HG03039 (cell line): ENCODE results near the gene MAGI1.

Source experiments
- ATAC-seq: cut with Tn5 transposase; IDR thresholded peaks from one replicate; pipeline ENCODE4 v1.9.1; 2021; ENCODE audit warnings: mild to moderate bottlenecking, moderate library complexity; ENCODE audit not compliant: unreplicated experiment

The MAGI1 gene

DNA sequence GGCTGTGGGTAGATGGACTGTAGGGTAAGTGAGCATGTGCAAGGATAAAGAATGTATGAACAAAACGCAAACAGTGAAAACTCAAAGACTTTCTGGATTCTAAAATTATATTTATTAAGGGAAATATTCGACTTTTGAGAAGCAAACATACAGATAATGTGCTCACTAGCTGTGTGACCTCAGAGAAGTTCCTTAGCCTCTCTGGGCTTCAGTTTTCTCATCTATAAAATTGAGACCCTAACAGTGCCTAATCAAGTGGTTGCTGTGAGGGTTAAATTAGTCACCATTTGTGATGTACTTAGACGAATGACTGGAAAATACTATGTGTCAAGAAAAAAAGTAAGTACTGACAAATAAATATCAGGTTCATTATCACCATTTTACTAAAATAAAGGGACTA, 261.7 kb downstream of the MAGI1 start:
- ATAC-seq = no peak

DNA sequence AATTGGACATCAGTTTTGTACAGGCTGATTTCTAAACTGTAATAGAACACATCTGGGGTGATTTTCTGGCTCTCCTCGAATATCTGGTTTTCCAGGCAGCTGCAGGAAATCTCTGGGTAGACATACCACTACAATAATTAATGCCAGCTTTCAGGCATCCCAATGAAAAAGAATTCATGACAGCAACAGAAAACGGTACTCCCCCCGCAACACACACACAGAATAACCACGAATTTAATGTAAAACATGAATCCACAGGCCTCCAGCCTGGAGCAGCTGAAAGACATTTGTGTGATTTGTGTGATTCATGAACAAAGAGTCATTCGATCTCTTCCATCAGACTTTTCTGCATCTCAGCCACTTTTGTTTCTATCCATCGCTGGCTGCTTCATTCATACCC, 262.2 kb downstream of the MAGI1 start:
- ATAC-seq = no peak

DNA sequence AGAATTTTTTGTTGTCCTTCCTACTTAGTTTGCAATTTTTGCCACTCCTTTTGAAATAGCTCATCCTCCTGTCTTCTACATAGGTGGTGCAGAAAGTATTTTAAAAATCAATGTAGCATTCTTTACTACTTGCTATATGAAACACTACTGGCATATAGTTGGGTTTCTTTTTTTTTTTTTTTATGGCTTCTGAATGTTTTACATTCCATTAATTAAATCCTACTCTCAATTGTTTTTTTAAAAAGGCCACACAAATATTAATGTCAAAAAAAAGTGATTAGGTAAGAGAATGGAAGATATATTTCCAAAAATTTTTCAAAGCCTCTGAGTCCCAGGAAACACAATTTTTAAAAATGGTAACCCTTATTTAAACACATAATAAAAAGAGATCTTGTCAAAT, 262.6 kb downstream of the MAGI1 start:
- no peak for ATAC-seq

DNA sequence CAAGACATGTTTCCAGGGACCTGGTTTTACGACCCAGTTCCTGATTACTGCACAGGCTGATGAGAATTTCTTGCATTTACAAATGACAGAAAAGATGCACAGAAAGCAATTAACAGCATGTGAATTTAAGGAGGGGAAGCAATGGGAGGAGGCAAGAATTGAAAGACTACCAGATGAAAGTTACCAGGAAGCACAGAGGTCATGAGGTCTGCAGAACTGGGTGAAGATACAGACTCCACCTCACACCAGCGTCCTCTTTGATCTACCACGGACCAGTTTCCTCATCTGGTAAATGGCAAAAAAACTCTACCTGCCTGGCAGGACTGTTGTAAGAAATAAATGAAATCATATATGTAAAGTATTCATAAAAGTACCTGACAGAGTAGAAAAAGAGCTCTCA, 266.0 kb downstream of the MAGI1 start:
- no peak for ATAC-seq

DNA sequence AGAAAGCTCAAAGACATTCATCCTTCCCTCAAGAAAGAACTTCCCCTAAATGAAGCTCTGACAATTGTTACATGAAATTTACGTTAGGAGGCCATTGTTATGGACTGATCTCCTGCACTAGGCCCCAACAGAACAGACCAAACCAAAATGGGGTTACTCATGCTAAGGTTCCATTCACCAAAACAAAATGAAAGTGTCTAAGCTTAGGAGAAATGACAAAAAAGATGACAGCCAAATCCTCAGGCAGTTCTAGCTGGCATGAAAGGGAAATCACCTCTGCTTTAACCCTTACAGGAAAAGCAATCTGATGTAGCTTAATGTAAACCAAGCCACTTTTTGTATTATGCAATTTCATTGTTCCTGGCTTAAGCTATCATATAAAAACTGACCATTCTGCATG, 271.2 kb downstream of the MAGI1 start:
- no peak for ATAC-seq

DNA sequence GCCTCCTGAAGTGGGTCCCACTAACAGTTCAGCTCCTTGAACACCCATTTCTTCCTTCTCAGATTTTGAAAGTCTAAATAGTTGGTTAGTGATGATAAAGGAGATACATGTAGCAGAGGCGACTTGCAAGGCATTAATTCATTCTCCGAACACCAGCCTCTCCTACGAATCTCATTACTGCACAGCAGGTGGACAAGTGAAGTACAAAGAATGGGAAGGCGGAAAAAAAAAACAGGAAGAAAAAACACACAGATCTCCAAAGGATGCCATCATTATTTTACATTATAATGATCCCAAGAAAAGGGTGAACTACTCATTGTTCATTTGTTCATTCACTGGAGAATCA, 276.5 kb downstream of the MAGI1 start:
- no peak for ATAC-seq

DNA sequence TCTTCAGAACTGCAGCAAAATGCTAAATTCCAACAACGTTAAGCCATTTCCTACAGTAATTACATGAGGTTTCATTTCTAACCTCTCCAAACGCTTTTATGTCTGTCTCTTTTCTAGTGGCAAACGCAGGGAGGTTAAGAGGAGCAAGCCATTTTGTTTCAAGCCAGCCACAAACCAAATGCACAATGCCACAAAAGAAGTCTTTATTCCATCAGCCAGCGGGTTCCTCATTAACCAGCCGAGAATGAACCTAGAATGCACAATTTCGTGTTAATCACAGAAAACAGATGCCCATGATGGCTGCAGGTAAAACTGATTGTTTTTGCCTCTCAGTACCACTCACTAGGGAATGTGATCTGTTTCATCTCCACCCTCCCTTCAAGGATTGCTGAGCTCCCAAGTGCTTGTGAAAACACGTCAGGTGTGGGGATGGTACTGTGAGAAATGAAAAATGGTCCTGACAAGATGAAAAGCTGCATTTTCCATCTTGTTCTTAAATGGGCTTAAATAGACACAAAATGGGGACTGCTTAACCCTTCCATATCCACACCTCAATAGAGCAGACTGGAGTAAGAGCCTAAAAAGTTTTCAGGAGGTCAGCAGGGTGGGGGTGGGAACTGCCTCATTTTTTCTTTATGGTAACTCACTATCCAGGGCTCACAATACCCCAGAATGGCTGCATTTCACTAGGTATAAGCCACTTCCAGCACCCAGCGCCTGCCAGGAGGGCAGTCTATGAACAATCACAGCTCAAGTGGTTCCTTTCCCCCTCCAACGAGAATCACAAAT, 277.1 kb downstream of the MAGI1 start:
- ATAC-seq = no peak

DNA sequence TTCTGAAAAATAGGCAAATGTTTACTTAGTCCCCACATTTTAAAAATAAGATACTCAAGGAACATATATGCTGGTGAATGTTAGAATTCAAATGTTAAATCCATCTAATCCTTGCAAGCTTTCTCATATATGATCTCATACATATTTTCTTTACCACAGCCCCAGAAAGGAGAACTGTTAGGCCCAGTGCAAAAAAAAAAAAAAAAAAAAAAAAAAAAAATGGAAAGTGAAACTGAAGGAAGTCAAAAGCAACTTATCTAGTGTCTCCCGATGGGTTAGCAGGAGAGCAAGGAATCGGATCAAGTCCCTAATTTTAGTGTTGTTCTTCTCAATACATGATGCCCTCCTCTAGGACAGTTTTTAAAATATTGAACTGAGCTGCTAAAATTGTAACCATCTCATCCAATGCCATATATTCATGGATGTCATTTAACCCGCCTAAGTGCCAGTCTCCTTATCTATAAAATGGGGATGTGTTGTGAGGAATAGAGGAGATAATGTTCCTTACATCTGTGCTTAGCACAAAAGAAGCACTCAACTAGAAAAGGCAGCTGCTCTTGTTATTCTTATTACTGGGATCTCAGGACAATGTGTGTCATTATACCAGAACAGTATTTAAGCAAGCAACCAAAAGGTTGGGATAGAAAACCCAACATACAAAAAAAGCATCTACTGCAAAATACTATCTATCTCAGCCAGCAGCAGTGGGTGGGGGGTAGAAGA, 279.7 kb downstream of the MAGI1 start:
- no peak for ATAC-seq

DNA sequence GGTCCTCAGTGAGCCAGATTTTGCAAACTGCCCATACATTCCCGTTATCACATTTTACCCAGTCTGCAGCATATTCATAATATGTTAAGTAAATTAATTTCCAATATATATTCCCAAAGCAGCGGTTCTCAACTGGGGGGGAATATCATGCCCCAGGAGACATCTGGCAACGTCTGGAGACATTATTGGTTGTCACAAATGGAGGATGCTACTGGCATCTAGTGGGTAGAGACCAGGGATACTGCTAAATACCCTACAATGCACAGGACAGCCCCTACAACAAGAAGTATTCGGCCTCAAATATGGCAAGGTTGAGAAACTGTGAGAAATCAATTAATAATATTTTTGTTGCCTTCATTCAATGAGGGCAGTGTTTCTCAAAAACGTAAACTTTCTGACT, 280.3 kb downstream of the MAGI1 start:
- no peak for ATAC-seq

DNA sequence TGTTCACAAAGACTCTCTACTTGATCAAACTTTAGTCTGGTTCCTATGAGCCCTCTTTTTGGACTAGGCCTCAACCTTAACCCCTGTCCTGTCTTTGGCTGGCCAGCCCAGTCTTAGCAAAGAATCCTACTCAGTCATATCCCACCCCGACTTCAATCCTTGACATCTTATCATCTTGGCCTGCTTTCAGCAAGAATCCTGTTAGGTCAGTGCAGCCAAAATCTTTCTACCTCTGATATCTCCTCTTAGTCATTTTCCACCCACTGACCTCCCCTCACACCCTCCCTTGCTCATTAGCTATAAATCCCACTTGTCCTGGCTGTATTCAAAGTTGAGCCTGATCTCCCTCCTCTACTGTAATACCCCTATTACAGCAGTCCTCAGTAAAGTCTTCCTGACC, 286.1 kb downstream of the MAGI1 start:
- ATAC-seq = no peak

DNA sequence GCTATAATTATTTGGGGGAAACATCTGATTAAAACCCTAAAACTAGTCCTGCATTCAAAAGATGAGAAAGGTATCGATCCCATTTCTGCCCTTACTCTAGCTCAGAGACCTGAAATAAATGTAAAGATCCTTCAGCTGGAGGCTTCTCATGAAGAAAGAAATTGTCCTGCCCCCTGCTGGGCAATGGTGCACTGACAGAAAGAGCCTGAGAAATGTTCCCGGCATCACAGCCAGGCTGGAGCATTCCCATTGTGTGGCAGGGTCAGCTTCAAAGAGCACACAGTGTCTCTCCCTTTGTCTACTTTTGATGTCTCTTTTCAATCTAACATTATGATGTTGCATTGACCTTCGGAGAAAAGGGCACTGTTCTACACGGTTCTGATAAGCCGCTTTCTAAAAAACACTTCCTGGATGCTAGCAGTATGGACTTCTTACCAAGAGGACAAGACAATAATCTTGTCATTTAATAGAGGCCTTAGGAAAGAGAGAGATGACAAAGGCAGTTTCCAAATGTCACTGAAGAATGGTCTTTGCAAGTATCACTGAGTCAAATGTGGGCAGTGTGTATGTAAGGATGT, 287.5 kb downstream of the MAGI1 start:
- ATAC-seq = no peak

DNA sequence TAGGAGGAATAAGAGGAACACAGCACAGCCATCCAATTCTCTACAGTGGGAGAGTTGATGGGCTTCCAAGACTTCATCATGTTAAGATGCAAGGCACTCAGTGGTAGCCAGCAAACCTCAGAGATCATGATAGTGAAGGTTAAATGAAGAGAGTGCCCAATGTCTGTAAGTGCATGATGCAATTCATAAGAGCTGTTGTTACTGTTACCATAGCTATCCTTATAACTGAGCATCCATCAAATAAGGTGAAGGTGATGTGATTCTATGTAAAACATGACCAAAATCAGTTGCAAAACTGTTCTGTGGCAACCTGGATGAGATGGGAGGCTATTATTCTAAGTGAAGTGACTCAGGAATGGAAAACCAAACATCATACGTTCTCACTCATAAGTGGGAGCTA, 289.7 kb downstream of the MAGI1 start:
- no peak for ATAC-seq

DNA sequence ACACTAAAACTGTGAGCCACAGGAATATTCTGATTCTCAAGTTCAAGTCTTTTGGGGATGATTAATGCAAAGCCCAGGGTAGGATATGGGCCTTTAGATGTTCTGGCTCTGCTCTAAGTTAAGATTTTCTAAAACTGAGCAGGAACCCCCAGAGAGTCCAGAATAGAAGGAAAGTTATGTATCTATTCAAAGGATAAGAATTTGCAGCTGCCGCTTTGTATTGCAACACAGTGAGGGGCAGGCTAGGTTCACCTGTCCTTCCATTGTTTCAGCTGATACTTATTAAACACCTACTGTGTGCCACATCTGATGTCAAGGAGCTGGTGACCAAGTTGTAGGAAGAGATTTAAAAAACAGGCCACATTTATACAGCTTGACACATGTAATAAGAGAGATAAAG, 290.4 kb downstream of the MAGI1 start:
- no peak for ATAC-seq

DNA sequence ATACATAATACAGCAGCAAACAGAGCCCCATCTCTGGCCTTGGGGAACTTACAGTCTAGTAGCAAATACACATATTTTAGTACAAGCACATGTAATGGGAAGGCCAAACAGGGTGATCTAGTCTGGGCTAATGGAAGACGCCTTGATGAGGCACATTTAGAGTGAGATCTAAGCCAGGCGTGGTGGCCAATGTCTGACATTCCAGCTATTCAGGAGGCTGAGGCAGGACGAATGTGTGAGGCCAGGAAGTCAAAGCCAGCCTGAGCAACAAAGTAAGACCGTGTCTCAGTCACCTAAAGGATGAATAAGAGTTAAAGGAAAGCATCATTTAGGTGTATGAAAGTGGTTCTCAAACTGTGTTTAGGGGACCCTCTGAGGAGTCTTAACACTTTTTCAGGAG, 291.9 kb downstream of the MAGI1 start:
- ATAC-seq = no peak

DNA sequence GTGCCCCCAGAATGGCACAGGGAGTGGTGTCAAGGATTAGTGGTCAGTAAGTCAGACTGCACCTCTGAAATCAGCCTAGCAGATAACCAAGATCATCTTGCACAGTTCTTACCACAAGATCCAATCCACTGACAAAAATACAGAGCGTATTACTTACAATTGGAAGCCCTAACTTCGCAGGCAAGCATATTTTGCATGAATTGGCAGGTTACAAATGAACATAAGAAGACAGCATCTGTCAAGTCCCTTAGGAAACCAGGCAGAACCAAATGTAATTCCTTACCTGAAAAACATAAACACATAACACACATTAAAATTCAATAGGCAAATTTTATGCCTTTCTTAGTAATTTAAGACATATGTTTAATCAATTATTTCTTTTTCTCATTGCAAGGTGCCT, 293.4 kb downstream of the MAGI1 start:
- no peak for ATAC-seq

DNA sequence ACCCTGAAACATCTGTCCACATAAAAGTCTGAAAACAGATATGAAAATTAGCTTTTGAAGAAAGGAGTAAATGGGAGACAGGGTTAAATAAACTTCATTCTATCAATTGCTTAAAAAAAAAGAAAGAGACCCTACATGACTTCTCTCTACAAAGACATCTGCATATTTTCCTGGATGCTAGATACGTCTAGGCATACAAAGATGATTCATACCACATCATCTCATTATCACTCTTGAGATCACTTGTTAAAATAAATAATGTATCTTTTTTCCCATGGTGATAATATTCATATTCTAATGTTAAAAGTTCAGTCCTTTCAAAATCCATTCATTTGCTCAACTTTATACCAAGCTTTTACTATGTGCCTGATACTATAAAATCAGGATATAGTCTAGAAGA, 295.8 kb downstream of the MAGI1 start:
- no peak for ATAC-seq

DNA sequence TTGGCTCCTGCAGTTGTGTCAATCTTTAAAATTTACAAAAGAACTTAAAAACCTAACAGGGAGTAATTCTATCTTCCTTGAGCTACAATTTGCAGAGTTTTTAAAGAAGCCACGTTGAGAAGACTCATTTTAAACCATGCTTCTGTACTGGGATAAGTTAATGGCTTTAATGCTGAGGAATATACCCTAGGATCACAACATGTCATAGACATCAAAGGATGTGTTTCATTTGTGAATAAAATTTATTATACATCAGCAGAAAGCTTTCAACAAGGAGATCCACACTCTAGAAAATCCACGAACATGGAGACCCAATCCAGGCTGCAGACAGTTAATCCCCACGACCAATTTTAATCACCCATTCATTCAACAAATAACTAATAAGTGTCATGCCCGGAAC, 297.2 kb downstream of the MAGI1 start:
- ATAC-seq = no peak

DNA sequence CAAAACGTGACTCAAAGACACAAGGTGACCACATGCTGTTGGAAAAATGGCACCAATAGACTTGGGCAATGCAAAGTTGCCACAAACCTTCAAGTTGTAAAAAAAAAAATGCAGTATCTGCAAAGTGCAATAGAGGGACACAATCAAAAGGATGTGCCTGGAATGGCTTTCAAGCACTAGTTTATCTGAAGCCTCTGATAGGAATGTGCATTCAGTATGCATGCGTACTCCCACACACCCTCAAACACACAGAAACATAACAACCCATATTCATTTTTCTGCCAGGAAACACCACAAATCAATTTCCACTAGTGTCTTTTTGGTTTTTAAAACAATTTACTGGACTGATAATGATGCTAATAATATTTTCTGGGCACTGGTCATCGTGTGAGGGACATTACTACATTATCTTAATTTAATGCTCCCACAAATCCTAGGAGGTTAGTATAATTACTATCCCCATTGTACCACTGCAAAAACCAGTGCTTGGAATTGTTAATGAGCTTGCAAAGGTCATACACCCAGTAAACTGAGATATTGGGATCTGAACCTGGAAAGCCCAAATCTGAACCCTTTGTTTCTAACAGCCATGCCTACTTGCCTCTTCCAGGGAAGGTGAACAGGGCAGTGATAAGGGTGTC, 298.7 kb downstream of the MAGI1 start:
- ATAC-seq = no peak

DNA sequence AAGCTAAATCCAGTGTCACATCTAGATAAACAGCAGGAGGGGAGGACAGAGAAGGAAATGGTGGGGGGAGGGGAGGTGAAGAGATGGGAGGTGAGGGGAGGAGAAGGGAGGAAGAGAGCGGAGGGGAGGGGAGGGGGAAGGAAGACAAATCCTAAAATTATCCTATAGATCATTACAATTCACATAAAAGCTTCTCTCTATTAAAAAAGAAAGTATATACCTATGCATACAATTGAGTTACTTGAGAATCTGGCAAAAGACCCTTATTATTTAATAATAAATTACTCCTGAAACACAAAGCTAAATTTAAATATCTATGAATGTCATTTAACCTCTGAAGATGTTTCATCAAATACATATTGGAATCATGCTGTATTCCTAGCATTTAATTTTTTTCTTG, 303.9 kb downstream of the MAGI1 start:
- no peak for ATAC-seq

DNA sequence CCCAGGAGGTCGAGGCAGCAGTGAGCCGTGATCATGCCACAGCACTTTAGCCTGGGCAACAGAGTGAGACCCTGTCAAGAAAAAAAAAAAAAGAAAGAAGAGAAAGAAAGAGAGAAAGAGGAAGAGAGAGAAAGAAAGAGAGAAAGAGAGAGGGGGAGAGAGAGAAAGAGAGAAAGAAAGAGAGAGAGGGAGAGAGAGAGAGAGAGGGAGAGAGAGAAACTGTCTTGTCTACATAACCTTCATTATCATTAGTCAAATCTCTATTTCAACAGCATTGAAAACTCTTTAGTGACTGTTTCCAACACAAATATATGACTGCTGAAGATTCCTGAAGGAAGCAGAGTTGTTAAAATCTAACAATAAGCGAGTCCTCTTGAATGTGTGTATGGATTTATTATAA, 304.3 kb downstream of the MAGI1 start:
- no peak for ATAC-seq

DNA sequence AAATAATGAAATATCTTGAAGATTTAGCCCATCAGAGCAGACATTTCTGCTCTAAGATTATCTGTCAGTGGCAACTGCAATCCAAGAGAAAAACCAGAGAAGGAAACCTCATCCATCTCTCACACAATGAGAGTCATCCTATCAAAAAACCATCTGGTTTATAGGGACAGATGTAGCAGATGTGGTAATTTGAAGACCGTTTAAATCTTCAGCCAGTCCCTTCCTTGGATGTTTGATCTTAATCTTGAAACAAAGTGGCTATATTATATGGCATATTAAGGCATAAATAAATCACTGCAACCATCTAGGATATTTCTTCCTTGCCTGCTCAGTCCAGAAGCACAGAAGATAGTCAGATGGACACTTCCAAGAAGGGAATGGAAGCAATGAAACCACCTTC, 305.3 kb downstream of the MAGI1 start:
- no peak for ATAC-seq
